ENCODE data around the gene IL4.

The IL4 gene

GRCh38 chr5:132658381-132659302 lies 15.1 kb upstream of the IL4 start:
- DNase-seq (ENCODE audit: low spot score), result no peak

GRCh38 chr5:132659598-132660493 lies 13.9 kb upstream of the IL4 start:
- DNase-seq (ENCODE audit: low spot score), result no peak

- no peak for DNase-seq (ENCODE audit: low spot score)
Observed at GRCh38 chr5:132661231-132662003, 12.4 kb upstream of the IL4 start.

- no peak for DNase-seq (ENCODE audit: low spot score)
Observed at GRCh38 chr5:132662004-132662401, 11.8 kb upstream of the IL4 start.

GRCh38 chr5:132662925-132663770 lies 10.6 kb upstream of the IL4 start:
- no peak for DNase-seq (ENCODE audit: low spot score)

- DNase-seq (ENCODE audit: low spot score), result no peak
Observed at GRCh38 chr5:132663771-132664695, 9.8 kb upstream of the IL4 start.

- DNase-seq (ENCODE audit: low spot score), result no peak
Observed at GRCh38 chr5:132664696-132665209, 9.0 kb upstream of the IL4 start.

- DNase-seq (ENCODE audit: low spot score), result no peak
Observed at GRCh38 chr5:132665574-132666080, 8.2 kb upstream of the IL4 start.

GRCh38 chr5:132666310-132667123 lies 7.3 kb upstream of the IL4 start:
- no peak for DNase-seq (ENCODE audit: low spot score)

- DNase-seq (ENCODE audit: low spot score), result no peak
Observed at GRCh38 chr5:132667309-132667708, 6.5 kb upstream of the IL4 start.

GRCh38 chr5:132667761-132668705 lies 5.8 kb upstream of the IL4 start:
- DNase-seq (ENCODE audit: low spot score), result peak; percentile 51

GRCh38 chr5:132668706-132669454 lies 4.9 kb upstream of the IL4 start:
- DNase-seq (ENCODE audit: low spot score), result no peak

GRCh38 chr5:132669455-132669820 lies 4.4 kb upstream of the IL4 start:
- DNase-seq (ENCODE audit: low spot score), result no peak

- no peak for DNase-seq (ENCODE audit: low spot score)
Observed at GRCh38 chr5:132669966-132670882, 3.6 kb upstream of the IL4 start.

GRCh38 chr5:132671000-132671399 lies 2.8 kb upstream of the IL4 start:
- DNase-seq (ENCODE audit: low spot score), result no peak

- DNase-seq (ENCODE audit: low spot score), result no peak
Observed at GRCh38 chr5:132673488-132673887, 301 bp upstream of the IL4 start.
